ENCODE measurements around the gene CACNA1S.

CACNA1S gene

DNA sequence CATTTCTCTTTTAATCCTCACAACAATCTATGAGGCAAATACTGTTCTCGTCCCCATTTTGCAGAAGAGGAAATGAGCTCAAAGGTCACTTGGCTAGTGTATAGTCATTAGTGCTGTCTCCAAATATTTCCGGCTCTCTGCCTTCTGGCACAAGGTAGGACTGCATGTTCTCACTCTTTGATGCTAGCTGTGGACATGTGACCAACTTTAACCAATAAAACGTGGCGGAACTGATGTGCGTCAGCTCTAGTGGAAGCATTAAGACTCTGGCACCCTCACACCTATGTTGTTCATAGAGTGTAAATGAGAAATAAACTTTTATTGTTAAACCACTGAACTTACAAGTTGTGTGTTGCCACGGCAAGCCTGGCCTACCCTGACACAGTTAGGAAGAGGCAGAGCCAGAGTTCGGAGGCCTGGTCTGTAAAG is 83.8 kb downstream of the CACNA1S start:
- DNase-seq (ENCODE audit: low read depth) = no peak

DNA sequence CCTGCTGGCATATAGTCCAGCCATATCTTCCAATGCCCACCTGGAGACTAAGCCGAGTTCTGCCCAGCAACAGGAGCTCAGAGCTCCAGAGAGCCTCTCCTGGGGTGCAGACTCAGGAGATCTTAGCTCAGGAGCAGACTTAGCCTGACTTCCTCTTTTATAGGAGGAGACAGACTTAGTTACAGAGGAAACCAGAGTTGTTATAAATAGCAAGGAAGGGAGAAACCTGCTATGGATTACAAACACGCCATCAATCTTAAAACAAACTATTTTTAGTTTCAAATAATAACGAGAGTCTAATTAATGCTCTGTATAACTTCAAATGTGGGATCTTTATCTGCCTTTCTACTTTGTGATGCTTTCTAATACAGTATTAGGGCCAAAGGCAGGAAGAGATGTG is 85.4 kb downstream of the CACNA1S start:
- no peak for DNase-seq (ENCODE audit: low read depth)

DNA sequence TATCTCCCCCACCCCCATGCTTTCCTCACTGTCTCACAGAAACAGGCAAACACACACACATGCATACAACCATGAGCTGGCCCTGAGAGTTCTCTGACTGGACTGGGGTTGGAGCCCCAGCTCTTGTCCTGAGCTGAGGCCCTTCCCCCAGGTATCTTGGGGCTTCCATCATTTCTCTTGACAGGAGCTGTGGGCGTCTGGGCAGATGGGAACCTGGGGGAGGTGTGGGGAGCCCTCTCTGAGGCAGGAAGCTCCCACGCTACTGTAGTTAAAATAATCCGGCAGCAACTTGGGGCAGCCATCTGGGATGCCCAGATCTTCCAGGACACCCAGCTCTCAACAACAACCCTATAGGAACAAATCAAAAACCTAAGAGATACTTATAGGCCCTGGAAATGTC is 86.0 kb downstream of the CACNA1S start:
- no peak for DNase-seq (ENCODE audit: low read depth)

DNA sequence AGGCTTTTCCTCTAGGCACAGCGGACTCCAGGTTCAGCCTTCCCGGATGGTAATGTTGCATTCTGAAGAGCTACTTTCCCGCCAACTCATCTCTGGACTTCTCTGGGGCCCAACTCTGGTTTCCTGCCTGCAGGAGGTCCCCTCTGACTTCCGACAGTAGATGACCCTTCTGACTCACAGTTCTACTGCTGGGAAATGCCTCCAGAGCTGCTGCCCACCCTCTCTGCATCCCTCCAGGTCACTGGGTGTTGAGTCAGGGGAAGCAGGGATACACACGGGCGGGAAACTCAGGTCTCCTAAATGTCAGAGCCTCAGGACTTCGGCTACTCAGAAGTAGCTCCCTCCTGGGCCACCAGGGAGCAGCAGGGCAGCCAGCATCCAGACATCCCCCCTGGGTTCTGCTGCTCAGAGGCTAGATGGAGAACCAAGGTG is 86.6 kb downstream of the CACNA1S start:
- DNase-seq (ENCODE audit: low read depth) = no peak

DNA sequence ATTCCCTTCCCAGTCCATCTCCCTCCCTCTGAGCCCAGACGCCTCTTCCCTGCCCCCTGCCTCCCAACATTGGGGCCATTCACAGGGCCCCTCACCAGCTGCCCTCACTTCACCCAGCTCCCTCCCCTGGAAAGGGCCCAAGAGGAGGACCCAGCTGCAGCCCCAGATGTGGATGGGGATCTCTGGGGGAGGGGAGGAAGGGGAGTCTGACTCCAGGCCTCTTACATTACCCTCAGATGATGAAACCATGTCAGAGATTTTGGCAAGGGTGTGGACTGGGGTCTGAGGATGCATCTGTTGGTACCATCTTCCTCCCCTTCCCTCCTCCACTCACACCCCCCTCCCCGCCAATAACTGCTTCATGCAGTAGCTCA is 87.6 kb downstream of the CACNA1S start:
- no peak for DNase-seq (ENCODE audit: low read depth)

DNA sequence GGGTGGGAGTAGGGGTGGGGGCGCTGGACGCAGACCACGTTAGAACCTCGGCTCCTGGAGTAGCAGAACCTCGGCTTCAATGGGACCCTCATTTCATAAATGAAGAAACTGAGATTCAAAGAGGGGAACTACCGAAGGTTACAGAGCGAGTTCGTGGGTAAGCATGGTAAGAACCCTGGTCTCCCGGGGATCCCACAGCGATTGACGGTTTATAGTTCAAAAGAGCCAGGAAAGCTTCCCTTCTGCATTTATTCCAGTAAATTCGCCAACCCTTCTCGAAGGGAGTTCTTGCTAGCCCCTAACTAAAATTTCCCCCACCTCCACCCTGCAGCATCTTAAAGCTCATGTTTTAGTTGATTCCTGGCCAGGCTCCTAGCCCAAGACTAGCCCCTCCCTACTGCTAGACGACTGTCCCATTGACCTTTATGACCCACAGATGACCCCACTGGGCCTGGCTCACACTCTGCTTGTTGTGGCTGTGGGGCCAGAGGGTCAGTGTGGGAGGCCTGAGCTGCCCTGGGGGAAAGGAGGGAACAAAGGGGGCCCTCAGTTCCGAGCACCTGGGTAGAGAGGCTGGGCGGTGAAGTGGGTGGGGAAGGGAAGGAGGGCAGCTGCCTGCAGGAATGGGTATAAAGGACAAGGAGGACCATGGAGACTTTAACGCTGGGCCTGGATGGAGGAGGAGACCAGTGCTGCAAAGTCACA is 88.2 kb downstream of the CACNA1S start:
- DNase-seq (ENCODE audit: low read depth) = no peak

DNA sequence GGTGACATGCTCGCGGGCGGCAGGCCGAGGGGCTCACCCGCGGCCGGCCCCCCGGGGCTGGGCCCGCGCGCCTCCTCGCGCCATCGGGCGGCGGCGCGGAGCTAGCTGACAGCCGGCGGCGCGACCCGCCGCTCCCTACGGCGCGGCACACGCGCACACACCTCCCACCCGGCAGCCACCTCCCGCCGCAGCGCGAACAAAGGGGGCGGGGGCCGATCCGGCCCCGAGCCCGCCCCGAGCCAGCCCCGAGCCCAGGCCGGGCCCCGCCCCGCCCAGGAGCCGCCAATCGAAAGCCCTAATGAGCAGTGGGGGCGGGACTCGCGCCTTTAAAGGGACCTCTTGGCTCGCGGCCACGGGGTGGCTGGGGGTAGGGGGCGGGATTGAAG is 88.7 kb downstream of the CACNA1S start, which contains the start of gene KIF21B:
KIF21B (minus strand) TSS at position 198 of the 386 bp plus-strand sequence. CDS start 331 bp downstream, outside the sequence.
- no peak for DNase-seq (ENCODE audit: low read depth)

DNA sequence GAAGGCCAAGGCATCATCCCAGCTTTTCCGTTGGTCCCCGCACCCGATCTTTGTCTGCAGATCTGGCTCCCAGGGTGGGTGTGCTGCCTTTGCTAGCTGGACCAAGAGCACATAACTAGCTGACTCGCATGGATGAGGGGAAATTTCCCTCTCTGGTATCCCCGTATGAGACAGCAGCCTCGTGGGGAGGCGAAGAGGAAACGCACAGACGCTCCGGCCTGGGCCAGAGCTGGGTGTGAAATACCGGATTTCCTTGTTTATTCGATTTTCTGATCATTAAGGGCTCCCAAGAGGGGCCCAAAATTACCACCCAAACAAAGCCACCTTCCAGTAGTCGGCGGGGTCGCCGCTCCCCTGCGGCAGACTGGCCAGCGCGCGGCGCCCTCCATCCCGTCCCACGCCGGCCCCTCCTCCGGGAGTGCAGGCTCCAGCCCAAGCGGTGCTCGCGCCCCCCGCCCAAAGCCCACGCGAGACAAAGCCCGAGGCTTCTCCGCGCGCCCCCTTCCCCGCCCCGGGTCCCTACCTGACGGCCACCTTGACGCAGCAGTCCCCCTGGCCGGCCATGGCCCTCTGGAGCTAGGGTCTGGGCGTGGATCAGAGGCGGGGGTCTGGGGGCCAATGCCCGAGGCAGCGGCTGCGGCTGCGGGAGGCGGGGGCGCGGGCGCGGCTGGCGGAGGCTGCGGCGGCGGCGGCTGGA is 89.3 kb downstream of the CACNA1S start:
- no peak for DNase-seq (ENCODE audit: low read depth)

DNA sequence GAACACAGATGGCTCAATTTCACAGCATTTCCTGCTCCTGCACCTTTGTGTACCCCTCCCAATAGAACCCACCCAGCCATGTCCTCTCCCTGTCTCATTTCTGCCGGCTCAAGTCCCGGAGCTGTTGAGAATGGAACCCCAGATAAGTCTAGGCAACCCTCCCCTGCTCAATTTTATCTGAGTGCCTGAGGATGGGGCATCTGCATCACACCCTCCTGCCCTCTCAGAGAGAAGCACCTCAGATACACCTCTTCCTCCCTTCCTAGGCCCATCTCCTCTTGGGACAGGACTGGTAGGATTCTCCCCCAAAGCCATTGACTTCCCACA is 89.8 kb downstream of the CACNA1S start:
- no peak for DNase-seq (ENCODE audit: low read depth)

DNA sequence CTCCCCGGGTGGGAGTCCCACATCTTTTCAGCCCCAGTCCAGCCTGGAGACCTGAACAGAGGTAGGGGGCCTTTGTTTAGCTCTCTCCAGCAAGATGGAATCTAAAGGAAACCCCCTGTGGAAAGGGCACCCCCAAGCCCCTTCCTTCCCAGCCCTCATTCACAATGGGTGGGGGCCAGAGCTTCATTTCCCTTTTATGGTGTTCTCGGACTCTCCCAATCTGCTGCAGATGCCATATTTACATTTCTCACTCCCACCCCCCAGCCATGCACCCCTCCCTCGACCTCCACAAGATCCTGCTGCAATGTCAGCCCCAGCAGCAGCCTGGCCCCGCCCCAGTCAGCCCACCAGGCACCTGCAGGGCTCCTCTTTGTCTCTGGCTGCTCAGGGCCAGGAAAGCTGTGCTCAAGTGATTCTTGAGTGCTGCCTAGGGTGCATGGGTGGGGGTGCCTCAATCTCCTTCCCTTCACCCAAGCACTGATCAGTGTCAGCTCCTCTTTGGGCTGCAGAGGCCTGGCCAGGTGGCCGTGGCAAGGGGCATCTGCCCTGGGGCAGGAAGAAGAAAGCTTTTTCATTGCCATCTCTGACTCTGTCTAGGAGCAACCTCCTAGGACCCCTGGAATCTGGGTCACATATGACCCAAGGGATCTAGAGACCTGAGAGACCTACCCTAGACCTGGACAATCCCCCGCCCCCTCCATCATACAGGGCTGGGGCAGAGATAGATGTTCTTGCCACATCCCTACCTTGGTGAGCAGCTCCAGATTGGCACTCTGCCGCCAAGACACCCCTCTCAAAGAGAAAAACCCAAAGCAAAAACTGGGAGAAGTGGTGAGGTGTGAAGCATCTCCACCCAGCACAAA is 90.4 kb downstream of the CACNA1S start:
- DNase-seq (ENCODE audit: low read depth) = no peak

DNA sequence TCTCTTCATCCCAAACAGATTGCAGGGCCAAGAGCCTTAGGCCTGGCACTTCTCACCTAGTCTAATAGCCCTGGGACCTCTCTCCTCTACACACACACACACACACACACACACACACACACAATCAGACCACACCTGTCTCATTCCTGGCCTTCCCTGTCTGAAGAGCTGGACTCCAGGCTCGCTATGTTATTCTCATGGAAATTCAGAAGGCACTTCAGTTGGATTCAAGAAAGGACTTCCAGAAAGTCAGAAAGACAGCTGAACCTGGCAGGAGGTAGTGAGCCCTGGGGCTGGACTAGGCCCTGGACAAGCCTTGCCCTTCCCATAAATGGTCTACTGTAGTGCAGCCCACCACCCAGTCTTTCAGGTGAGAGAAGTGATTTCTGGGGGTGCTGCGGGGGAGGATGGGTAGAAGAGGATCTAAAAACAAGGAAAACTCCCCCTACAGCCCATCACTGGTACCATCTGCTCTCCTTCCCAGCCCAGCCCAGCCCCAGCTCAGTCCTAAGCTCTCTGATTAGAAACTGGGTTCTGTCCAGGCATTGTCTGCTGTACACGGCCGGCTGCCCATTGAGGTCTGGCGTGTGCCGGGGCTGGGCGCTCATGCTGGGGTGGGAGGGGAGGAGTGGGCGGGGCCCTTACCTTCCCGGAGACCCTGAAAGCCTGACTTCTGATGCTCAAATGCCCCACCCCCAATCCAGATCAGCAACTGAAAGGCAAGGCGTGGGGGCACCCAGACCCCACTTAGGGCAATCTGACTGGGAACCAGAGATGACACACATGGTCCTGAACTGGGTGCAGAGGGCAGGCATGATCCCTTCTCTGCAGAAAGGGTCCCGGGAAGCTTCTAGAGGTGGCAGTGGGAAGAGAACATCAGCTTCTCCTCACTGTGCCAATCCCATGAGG is 91.3 kb downstream of the CACNA1S start:
- no peak for DNase-seq (ENCODE audit: low read depth)

DNA sequence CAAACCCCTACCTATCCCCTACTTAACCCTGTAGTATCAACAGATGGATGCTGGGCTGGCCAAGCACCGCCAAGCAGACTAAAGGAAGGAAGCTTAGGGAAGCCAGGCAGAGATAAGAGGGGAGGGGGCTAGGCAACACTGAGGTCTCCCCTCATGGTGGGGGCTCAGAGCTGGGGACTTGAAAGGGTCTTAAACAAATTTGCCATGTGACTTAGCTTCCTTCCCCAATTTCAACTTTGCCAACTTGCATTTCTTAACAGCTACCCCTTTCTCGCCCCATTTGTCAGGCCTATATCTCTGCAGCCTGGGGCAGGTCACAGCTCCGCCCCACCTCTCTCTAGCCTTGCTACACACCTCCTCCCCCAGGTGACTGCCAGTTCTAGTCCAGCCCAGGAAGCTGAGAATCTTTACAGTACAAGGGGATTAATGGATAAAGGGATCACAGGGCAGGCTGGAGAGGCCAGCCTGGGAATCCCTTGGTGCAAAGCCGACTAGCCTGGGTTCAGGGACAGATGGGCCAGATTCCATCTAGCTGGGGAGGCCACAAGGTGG is 92.1 kb downstream of the CACNA1S start:
- no peak for DNase-seq (ENCODE audit: low read depth)

DNA sequence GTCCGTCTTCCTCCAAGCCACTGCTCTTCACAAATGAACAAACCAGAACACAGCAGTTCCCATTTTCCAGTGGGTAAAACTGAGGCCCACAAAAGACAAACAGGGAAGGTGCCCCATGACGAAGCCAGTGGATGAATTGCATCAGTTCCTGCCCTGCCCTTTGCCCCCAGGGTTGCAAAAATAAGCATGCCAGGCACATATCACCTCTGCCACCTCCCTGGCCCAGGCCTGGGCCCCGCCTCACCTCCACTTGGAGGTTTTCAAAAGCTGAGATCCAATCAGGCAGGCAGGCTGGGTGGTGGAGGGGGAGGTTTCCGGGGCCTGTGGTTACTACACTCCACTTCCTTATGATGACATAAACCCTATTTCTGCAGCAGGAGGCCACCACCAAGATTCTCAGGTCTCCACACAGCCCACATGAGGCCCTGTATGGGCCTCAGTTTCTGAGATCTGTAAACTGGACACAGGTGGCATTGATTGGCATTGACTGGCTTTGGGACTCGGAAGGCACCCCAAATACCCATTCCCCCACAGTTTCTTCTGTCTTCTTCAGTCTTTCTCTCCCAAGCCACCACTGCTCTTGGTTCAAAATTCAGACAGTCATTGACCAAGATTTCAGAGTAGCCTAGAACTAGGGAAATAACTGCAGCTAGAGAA is 92.8 kb downstream of the CACNA1S start:
- DNase-seq (ENCODE audit: low read depth) = no peak

DNA sequence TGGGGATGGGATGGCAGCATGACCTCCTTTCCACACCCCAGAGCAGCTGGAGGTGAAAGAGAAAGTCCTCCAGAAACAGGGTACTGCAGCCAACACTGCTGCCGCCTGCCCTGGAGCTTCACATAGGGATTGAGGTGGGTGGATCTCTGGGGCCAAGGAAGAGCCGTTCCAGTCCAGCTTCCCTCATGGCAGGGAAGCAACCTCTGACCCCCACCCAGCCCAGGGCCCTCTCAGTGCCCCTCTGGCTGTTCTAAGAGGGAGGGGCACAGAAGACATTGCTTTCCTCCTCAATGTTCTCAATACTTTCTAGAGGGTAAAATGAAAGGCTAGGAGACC is 94.4 kb downstream of the CACNA1S start:
- DNase-seq (ENCODE audit: low read depth) = no peak

DNA sequence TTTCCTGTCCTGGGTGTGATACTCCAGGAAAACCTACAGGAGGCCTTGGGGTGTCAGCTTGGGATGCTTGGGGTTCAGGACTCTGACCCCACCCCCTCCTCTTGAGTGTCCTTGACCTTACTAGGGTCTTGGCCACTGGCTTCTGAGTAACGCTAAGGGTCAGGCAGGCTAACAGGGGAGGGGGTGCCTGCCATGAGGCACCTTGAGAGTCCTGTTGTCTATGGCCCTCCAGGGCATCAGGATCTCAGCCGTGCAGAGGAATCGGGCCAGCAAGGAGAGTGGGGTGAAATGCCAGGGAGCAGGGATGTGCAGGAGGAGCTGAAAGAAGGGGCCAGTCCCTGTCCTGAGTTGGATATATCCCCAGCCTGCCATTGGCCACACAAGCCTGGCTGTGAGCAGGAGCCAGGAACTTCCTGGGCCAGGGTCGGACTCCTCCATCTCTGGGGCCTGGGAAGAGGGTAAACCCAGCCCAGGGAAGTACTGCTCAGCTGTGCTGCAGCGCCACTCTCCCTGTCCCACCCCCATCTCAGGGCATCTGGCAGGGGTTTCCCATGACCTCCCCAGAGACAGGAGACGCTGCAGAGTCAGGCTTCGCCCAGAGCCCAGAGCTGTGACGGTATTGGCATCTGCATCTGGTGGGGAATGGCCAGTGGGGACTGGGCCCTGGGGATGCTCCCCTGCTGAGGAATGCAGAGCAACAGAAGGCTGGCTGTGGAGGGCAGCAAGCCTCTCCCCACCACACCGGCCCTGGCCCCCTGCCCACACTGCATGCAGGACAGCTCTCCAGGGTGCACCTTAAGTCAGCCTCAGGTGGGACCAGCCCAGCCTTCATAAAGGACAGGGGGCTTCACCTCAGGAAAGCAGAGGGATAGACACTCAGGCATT is 95.0 kb downstream of the CACNA1S start:
- DNase-seq (ENCODE audit: low read depth) = no peak

DNA sequence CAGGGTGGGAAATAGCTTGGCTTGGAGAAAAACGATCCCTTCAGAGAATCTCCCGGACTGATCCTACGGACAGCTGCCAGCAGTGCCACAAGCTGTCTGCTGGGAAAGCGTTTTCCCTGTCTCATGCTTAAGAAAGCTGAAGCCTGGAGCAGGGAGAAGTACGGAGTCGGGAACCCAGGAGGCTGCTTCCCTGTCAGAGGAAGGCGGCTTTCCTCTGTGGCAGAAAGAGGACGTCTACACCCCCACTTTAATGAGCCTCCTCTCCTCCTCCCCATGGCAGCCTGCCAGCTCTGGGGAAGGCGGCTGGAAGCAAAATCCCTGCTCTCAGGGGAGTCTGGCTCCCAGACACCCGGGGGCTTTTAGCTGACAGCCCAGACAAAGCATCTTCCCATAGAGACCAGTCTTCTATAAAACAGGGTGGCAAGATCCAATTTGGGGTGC is 96.0 kb downstream of the CACNA1S start:
- no peak for DNase-seq (ENCODE audit: low read depth)

DNA sequence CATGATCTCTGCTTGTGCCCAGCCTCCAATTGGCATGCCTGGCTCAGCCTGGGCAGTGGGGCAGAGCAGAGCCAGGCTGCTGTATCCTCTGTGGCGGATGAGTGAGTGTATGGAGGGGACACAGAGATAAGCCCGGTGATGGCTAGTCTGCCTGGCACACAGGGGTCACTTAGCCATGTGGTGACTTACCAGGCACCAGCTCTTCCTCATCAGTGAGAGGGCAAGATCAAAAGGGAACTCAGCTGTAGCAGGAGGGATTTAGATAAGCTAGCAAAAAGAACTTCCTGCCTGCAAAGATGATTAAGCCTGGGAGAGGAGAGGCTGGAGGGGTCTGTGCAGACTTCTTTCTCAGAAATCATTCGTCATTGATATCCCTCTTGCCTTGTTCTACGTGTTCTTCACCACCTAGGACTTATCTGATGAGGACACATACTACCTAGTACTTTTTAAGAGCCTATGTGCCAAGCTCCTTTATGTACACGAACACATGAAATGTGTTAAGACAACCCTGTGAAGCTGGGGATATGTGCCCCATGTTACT is 96.6 kb downstream of the CACNA1S start:
- no peak for DNase-seq (ENCODE audit: low read depth)

DNA sequence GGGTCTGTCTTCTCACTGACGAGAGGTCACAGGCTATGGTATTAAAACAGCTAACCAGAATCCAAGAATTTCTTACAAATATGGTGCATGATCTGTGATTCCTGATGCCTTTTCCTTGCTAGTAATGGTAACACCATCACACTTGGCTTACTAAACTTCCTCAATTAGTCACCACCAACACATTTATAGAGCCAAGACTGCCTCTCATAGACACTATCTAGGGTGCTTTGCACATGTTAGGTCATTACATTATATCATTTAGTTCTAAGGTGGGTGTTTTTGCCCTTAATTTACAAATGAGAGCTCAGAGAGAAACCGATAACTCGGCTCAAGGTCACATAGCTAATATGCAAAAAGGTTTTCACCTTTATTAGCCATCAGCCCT is 97.4 kb downstream of the CACNA1S start:
- no peak for DNase-seq (ENCODE audit: low read depth)

DNA sequence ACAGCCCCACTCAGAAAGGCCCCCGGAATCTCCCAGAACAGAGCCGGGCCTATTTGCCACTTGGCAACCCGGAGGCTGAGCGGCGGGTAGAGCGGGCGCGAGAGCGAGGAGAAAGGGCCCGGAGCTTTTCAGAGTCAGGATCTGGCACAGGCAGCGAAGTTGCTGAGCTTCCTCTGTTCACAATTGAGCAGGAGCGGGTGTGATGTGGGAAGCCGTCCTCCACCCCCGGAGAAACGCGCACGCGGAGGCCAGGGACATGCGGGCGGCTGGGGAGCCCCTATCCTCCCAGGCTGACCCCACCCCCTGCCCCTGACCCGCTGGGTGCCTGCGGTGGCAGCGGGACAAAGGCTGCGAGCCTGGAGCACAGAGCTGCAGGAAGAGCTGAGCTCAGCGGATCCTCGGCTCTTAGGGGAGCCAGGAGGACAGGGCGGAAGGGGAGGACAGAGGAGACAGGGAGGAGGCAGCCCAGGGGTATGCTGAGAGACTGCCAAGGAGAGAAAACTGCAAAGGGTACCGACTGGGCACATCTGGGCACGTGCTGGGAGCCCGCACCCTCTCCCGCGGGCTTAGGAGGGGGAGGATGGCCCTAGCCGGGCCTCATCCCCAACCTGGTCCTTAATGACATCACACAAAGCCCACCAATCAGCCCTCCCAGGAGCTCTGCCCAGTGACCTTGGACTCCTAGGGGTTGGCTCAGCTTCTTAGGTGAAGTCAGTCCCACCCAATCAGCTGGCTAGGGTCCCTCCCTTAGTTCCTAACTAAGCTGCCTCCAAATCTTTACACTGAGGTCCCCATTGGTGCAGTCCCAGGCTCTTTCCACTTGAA is 98.0 kb downstream of the CACNA1S start:
- DNase-seq (ENCODE audit: low read depth) = no peak

All from fibroblast of gingiva (primary cell).